Natural killer cell (primary cell): ENCODE data around the gene MED26. TPM values are rescaled to one million over a fixed set of nuclear protein-coding genes. Genes with fewer than 3 reads are reported as not detected.
A peak's percentile ranks its signal among the peaks of the same experiment; 100 is the strongest.

Source experiments
- ATAC-seq, 3 donors: fragments of 150-1000 bp in 2 of 3; fragments of 200-7000 bp in 1 of 3; cut with Tn5 transposase; 1 replicate in 1 of 3; 2 replicates in 2 of 3; pipeline ENCODE4 v1.10.0; 2021; ENCODE audit warnings: mild to moderate bottlenecking in 2 of 3, moderate library complexity in 2 of 3
- DNase-seq, 2 donors: peaks; one replicate each; pipeline versions ENCODE4 v3.0.0 to v3.0.0-alpha.2; 2013 to 2021; ENCODE audit warnings: mixed read lengths in 1 of 2
- H3K27ac ChIP-seq: one replicate; pipeline ENCODE4 v1.5.1; 2013; ENCODE audit warnings: mild to moderate bottlenecking, low read length
- H3K27me3 ChIP-seq: one replicate; pipeline ENCODE4 v1.6.1; 2013; ENCODE audit warnings: low read length; ENCODE audit not compliant: control insufficient read depth, insufficient read depth
- H3K36me3 ChIP-seq: one replicate; pipeline ENCODE4 v1.6.1; 2013; ENCODE audit warnings: low read length; ENCODE audit not compliant: control insufficient read depth, insufficient read depth
- H3K4me1 ChIP-seq: one replicate; pipeline ENCODE4 v1.6.1; 2013; ENCODE audit warnings: low read length; ENCODE audit not compliant: control insufficient read depth, insufficient read depth
- H3K4me3 ChIP-seq: one replicate; pipeline ENCODE4 v1.5.1; 2013; ENCODE audit warnings: low read length
- H3K9me3 ChIP-seq: one replicate; pipeline ENCODE4 v1.6.1; 2013; ENCODE audit warnings: low read length; ENCODE audit not compliant: control insufficient read depth, insufficient read depth
- H3K27ac Mint-ChIP-seq, 2 donors: one replicate each; pipeline ENCODE4 v1.8.0; 2022; ENCODE audit warnings: mild to moderate bottlenecking in 2 of 2, mixed read lengths in 2 of 2, moderate library complexity in 1 of 2
- H3K27me3 Mint-ChIP-seq, 2 donors: one replicate each; pipeline ENCODE4 v1.8.0; 2022; ENCODE audit warnings: low read depth in 2 of 2, mixed read lengths in 2 of 2
- H3K36me3 Mint-ChIP-seq: one replicate; pipeline ENCODE4 v1.8.0; 2022; ENCODE audit warnings: mixed read lengths
- H3K4me1 Mint-ChIP-seq, 2 donors: one replicate each; pipeline ENCODE4 v1.8.0; 2022; ENCODE audit warnings: mixed read lengths in 2 of 2
- H3K4me3 Mint-ChIP-seq: one replicate; pipeline ENCODE4 v1.8.0; 2022; ENCODE audit warnings: mild to moderate bottlenecking, moderate library complexity, mixed read lengths
- H3K9me3 Mint-ChIP-seq, 2 donors: one replicate each; pipeline ENCODE4 v1.8.0; 2022; ENCODE audit warnings: mixed read lengths in 2 of 2
- WGBS: methylation state at CpG from one replicate; pipeline ENCODE4 v1.1.7; 2013; ENCODE audit warnings: missing lambda C conversion rate; ENCODE audit not compliant: insufficient coverage; 5-methylcytosine and 5-hydroxymethylcytosine counted together
- intact Hi-C: fragments of 100-400 bp; cut with micrococcal nuclease; formaldehyde crosslinking; loops from one replicate; pipeline ENCODE4 v1.14.2; 2022
- total RNA-seq, 4 donors: library from RNA; stranded (reverse); fragments of 120-200 nt in 1 of 4; gene quantifications; one replicate each; pipeline versions ENCODE4 v1.2.3 to v1.2.4, GENCODE V29; 2013 to 2022
- TF ChIP-seq, protein P1 (sequence below): fragments of 200-600 bp; IDR thresholded peaks from one replicate; pipeline ENCODE4 v1.8.0; 2022; ENCODE audit warnings: antibody characterized with exemption

Gene MED26
- total RNA-seq, 3 donors from 2014 or later (not counting 1 experiment from before 2014, with no cell fraction given), result 34.7 to 47.5 (median 47.3) TPM

DNA sequence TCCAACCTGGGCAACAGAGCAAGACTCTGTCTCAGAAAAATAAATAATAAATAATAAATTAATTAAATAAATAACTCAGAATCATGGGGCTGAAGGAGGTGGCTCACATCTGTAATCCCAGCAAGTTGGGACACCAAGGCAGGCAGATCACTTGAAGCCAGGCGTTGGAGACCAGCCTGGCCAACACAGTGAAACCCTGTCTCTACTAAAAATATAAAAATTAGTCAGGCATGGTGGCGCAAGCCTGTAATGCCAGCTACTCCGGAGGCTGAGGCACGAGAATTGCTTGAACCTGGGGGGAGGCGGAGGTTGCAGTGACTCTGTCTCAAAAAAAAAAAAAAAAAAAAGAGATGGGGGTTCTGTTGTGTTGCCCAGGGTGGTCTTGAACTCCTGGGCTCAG is 40.2 kb upstream of the MED26 start:
- H3K9me3 ChIP-seq, result no peaks in the 10 kb centered on the region
- Mint-ChIP-seq H3K27ac (no peak overlapping the region), H3K4me3 (no peak overlapping the region), H3K27me3 (no peaks in the 10 kb centered on the region), H3K9me3 (no peaks in the 10 kb centered on the region), H3K4me1 (no peaks in the 10 kb centered on the region), H3K36me3 (no peaks in the 10 kb centered on the region)
- ATAC-seq (no peak), DNase-seq (no peak)
- TF ChIP-seq, protein P1, sequence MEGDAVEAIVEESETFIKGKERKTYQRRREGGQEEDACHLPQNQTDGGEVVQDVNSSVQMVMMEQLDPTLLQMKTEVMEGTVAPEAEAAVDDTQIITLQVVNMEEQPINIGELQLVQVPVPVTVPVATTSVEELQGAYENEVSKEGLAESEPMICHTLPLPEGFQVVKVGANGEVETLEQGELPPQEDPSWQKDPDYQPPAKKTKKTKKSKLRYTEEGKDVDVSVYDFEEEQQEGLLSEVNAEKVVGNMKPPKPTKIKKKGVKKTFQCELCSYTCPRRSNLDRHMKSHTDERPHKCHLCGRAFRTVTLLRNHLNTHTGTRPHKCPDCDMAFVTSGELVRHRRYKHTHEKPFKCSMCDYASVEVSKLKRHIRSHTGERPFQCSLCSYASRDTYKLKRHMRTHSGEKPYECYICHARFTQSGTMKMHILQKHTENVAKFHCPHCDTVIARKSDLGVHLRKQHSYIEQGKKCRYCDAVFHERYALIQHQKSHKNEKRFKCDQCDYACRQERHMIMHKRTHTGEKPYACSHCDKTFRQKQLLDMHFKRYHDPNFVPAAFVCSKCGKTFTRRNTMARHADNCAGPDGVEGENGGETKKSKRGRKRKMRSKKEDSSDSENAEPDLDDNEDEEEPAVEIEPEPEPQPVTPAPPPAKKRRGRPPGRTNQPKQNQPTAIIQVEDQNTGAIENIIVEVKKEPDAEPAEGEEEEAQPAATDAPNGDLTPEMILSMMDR, result no peak
- intact Hi-C loops, result no loop called here
- H3K27ac ChIP-seq, result no peak overlapping the region
- H3K4me3 ChIP-seq, result no peak overlapping the region
- no peaks in the 10 kb centered on the region for H3K36me3 ChIP-seq
- no peaks in the 10 kb centered on the region for H3K27me3 ChIP-seq
- 93% methylated on average over 5 of the region's 5 CpGs for WGBS
- peaks cover 11% of the 10 kb centered on the region for H3K4me1 ChIP-seq

DNA sequence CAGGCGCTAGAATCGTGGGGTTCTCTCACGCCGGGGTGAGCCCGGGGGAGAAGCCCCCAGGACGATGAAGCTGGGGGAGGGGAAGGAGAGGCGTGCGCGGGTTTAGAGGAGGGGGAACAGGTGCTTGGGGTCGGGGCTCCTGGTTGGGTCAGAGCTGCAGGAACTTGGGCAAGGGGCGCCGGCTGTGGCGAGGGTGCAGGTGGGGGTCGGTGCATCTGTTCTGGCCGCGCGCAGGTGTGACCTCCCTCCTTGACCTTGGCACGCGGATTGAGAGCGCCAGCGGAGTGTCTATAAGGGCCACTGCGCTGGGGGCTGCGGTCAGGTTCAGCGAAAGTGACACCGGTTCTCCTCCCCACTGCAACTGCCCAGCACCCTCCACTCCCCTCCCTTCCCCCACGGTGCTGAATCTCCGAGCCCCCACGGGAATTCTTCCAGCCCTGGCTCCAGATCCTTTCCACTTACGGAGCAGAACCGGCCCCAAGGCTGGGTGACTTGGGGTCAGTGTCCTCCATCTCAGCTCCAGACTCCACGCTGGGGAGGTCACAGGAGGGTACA is 33.6 kb upstream of the MED26 start:
- WGBS, result 2% methylated on average over 31 of the region's 31 CpGs
- TF ChIP-seq, protein P1, result no peak
- peak overlapping the region in 1 of 2 donors; percentile 69 for H3K27ac Mint-ChIP-seq
- Histone ChIP-seq H3K36me3 (peaks cover 19% of the 10 kb centered on the region), H3K4me1 (peaks cover 35% of the 10 kb centered on the region), H3K27me3 (no peaks in the 10 kb centered on the region), H3K9me3 (no peaks in the 10 kb centered on the region), H3K27ac (no peak overlapping the region), H3K4me3 (peak overlapping the region; percentile 84)
- H3K4me3 Mint-ChIP-seq, result peak overlapping the region; percentile 80
- no peaks in the 10 kb centered on the region for H3K9me3 Mint-ChIP-seq
- ATAC-seq (no peak), DNase-seq (peak; percentile 17 to 27)
- H3K4me1 Mint-ChIP-seq, result peaks cover 20 to 34% of the 10 kb centered on the region in 2 donors
- no peaks in the 10 kb centered on the region for H3K27me3 Mint-ChIP-seq
- no peaks in the 10 kb centered on the region for H3K36me3 Mint-ChIP-seq
- intact Hi-C loops, result no loop called here

DNA sequence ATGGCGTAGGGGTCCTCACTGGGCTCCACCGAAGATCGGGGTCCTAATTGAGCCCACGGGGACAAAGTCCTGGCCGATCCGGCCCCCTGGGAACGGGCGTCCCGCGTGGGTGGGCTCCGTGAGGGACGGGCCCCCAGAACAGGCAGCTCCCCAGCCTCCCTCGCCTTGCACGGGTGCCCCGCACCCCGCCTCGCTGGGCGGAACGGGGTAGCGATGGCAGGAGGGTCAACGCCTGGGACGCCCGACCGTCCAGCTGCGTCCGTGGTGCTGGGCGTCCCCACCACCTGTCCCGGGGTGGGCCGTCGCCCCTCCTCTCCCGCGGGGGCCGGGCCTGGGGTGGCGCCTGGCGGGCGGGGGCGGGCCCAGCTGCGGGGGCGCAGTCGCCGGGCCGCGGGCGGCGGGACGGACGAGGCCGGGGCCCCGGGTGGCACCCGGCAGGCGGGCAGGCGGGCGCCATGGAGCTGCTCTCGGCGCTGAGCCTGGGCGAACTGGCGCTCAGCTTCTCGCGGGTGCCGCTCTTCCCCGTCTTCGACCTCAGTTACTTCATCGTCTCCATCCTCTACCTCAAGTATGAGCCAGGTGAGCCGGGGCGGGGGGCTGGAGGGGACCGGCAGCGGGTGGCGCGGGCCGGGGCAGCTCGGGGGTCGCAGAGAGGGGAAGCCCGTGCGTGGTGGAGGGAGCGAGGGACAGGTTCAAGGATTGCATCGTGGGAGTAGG is 32.9 kb upstream of the MED26 start, which contains the start of gene TMEM38A:
Gene TMEM38A, plus strand, starts transcription at position 377 of the 717 bp plus-strand sequence. Its CDS starts 79 bp downstream, at position 456.
- Mint-ChIP-seq H3K4me3 (peak within 1 kb of the TSS; percentile 97), H3K27me3 (no peaks in the 10 kb centered on the region), H3K27ac (peak within 1 kb of the TSS; percentile 96 to 97), H3K36me3 (no peaks in the 10 kb centered on the region), H3K9me3 (no peaks in the 10 kb centered on the region), H3K4me1 (peaks cover 23 to 34% of the 10 kb centered on the region in 2 donors)
- peak in 1 of 3 donors; percentile 4 for ATAC-seq
- Histone ChIP-seq H3K4me3 (peak within 1 kb of the TSS; percentile 84), H3K9me3 (no peaks in the 10 kb centered on the region), H3K27me3 (no peaks in the 10 kb centered on the region), H3K36me3 (peaks cover 24% of the 10 kb centered on the region), H3K27ac (peak within 1 kb of the TSS; percentile 78), H3K4me1 (peaks cover 35% of the 10 kb centered on the region)
- under 1% methylated on average over 76 of the region's 76 CpGs for WGBS
- TF ChIP-seq, protein P1, result no peak
- peak; percentile 52 to 63 for DNase-seq
- intact Hi-C loops, result no loop called here
